ENCODE results near the gene SDCCAG8. TPM values are rescaled to one million over a fixed set of nuclear protein-coding genes. Genes with fewer than 3 reads are reported as not detected.

SDCCAG8 gene
- total and polyA plus RNA-seq, 2 of the 8 experiments (the other 6 are each of a cell fraction or from before 2014, with no cell fraction given) = 15.6 to 21.0 TPM

DNA sequence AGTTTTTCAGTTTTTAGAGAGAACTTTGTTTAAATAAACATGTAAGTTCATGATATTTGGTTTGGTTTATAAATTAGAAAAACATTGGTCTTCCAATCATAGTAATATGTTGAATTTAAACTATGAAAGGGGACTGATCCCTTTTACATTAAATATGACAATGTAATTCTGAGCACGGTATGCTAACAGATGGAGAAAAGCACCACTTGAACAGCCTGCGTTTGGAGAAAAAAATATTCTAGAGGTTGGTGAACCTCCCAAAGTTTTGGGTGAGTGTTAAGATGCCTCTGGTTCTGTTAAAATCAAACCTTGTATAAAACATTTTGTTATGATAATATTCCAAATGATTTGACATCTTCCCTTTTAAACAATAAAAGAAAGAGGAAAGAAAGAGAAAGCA is 123.9 kb downstream of the SDCCAG8 start (continued):
- TF ChIP-seq JUN (IDR thresholded peaks at IDR 0.05; ENCODE audit: low read depth, low read length) (no peak), EP300 (IDR thresholded peaks at IDR 0.05; ENCODE audit: borderline replicate concordance in 1 of 2, low read depth in 2 of 2, low read length in 2 of 2) (no peak), EZH2 (IDR thresholded peaks at IDR 0.05; ENCODE audit: low read depth, low read length, severe bottlenecking) (no peak), KDM1A (IDR thresholded peaks at IDR 0.05; ENCODE audit: borderline replicate concordance, low read length) (no peak)
- TF ChIP-seq, protein P1, sequence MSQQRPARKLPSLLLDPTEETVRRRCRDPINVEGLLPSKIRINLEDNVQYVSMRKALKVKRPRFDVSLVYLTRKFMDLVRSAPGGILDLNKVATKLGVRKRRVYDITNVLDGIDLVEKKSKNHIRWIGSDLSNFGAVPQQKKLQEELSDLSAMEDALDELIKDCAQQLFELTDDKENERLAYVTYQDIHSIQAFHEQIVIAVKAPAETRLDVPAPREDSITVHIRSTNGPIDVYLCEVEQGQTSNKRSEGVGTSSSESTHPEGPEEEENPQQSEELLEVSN (IDR thresholded peaks at IDR 0.05) = no peak
- TF ChIP-seq, protein P2, sequence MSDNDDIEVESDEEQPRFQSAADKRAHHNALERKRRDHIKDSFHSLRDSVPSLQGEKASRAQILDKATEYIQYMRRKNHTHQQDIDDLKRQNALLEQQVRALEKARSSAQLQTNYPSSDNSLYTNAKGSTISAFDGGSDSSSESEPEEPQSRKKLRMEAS (IDR thresholded peaks at IDR 0.05) = no peak
- TF ChIP-seq, protein P3, sequence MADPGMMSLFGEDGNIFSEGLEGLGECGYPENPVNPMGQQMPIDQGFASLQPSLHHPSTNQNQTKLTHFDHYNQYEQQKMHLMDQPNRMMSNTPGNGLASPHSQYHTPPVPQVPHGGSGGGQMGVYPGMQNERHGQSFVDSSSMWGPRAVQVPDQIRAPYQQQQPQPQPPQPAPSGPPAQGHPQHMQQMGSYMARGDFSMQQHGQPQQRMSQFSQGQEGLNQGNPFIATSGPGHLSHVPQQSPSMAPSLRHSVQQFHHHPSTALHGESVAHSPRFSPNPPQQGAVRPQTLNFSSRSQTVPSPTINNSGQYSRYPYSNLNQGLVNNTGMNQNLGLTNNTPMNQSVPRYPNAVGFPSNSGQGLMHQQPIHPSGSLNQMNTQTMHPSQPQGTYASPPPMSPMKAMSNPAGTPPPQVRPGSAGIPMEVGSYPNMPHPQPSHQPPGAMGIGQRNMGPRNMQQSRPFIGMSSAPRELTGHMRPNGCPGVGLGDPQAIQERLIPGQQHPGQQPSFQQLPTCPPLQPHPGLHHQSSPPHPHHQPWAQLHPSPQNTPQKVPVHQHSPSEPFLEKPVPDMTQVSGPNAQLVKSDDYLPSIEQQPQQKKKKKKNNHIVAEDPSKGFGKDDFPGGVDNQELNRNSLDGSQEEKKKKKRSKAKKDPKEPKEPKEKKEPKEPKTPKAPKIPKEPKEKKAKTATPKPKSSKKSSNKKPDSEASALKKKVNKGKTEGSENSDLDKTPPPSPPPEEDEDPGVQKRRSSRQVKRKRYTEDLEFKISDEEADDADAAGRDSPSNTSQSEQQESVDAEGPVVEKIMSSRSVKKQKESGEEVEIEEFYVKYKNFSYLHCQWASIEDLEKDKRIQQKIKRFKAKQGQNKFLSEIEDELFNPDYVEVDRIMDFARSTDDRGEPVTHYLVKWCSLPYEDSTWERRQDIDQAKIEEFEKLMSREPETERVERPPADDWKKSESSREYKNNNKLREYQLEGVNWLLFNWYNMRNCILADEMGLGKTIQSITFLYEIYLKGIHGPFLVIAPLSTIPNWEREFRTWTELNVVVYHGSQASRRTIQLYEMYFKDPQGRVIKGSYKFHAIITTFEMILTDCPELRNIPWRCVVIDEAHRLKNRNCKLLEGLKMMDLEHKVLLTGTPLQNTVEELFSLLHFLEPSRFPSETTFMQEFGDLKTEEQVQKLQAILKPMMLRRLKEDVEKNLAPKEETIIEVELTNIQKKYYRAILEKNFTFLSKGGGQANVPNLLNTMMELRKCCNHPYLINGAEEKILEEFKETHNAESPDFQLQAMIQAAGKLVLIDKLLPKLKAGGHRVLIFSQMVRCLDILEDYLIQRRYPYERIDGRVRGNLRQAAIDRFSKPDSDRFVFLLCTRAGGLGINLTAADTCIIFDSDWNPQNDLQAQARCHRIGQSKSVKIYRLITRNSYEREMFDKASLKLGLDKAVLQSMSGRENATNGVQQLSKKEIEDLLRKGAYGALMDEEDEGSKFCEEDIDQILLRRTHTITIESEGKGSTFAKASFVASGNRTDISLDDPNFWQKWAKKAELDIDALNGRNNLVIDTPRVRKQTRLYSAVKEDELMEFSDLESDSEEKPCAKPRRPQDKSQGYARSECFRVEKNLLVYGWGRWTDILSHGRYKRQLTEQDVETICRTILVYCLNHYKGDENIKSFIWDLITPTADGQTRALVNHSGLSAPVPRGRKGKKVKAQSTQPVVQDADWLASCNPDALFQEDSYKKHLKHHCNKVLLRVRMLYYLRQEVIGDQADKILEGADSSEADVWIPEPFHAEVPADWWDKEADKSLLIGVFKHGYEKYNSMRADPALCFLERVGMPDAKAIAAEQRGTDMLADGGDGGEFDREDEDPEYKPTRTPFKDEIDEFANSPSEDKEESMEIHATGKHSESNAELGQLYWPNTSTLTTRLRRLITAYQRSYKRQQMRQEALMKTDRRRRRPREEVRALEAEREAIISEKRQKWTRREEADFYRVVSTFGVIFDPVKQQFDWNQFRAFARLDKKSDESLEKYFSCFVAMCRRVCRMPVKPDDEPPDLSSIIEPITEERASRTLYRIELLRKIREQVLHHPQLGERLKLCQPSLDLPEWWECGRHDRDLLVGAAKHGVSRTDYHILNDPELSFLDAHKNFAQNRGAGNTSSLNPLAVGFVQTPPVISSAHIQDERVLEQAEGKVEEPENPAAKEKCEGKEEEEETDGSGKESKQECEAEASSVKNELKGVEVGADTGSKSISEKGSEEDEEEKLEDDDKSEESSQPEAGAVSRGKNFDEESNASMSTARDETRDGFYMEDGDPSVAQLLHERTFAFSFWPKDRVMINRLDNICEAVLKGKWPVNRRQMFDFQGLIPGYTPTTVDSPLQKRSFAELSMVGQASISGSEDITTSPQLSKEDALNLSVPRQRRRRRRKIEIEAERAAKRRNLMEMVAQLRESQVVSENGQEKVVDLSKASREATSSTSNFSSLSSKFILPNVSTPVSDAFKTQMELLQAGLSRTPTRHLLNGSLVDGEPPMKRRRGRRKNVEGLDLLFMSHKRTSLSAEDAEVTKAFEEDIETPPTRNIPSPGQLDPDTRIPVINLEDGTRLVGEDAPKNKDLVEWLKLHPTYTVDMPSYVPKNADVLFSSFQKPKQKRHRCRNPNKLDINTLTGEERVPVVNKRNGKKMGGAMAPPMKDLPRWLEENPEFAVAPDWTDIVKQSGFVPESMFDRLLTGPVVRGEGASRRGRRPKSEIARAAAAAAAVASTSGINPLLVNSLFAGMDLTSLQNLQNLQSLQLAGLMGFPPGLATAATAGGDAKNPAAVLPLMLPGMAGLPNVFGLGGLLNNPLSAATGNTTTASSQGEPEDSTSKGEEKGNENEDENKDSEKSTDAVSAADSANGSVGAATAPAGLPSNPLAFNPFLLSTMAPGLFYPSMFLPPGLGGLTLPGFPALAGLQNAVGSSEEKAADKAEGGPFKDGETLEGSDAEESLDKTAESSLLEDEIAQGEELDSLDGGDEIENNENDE (IDR thresholded peaks at IDR 0.05; ENCODE audit: insufficient replicate concordance, low read length) = no peak

All from H1 (cell line).